HL-60/S4 (cell line): ENCODE results near the gene MZT2A.
"Not testable (repeated sequence)": the region's sequence is repeated elsewhere in the genome, so short reads cannot be mapped to it uniquely, and the experiment has no call there.

Source experiments
- in situ Hi-C: fragments of 300-500 bp; cut with MboI; formaldehyde crosslinking; loops from 2 replicates; pipeline ENCODE4 v1.14.3; 2022; ENCODE audit warnings: low sequenced_read_pairs

Gene MZT2A

DNA sequence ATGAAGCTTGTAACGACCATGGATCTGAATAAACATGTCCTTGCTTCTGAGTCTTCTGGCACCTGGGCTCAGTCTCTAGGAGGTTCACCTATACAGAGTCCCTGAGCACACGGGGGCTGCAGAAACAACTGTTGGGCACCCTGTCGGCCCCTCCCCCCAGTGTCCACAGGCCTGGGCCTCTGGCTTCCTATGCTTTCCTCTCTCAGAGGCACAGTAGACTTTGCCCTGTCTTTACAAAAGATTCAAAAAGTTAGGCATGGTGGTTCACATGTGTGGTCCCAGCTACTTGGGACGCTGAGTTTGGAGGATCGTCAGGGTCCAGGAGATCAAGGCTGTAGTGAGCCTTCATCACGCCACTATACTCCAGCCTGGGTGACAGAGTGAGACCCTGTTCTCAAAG is 29.3 kb upstream of the MZT2A start:
- in situ Hi-C loops = not testable (repeated sequence)

DNA sequence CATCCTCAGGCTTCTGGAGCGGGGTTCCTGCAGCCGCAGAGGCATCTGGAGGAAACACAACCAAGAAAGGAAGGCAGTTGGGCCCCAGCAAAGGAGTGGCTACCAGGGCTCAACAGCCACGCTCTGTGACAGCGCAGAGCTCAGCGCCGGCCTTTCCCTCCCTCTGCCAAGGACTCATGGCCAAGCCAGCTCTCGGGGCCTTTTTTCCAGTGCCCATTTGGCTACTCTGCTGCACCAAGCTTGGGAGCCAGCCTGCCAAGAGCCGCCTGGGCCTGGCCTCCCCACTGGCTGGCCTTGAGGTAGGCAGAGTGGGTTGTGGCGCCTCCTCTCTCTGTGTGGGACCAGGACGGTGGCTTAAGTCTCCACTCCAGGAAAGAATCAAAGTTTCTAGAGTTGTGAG is 28.3 kb upstream of the MZT2A start:
- in situ Hi-C loops = no loop called here

DNA sequence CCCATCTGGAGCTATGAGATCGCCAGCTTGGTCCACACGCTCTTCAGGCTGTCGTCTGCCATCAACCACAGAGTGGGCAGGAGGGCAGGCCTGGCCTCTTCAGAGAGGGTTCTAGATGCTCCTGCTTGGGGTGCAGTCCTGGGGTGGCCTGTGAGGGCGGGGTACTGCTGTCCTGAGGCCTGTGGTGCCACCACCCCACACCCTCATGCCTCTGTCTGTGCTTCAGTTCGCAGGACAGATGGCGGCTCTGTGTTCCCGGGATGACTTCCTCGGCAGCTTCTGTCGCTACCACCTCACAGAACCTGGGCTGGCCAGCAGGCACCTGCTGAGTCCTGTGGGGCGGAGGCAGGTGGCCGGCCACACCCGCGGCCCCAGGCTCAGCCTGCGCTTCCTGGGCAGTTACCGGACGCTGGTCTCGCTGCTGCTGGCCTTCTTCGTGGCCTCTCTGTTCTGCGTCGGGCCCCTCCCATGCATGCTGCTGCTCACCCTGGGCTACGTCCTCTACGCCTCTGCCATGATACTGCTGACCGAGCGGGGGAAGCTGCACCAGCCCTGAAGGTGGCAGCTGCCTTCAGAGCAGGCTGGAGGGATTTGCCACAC is 27.8 kb upstream of the MZT2A start:
- in situ Hi-C loops = not testable (repeated sequence)

DNA sequence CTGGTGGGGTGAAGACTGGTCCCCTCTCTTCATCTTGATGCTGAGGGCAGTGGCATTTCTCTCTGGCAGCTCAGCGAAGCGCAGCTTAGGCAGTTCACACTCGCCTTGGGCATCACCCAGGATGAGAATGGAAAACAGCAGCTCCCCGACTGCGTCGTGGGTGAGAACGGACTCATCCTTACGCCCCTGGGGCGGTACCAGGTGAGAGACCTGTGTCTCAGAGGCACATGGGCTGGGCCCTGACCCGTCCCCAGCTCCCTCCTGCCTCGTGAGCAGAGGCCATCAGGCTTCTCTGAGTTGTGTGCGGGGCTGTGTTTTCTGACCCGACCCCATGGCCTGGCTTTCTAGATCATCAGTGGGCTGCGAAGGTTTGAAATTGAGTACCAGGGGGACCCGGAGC is 27.3 kb upstream of the MZT2A start:
- in situ Hi-C loops = no loop called here

DNA sequence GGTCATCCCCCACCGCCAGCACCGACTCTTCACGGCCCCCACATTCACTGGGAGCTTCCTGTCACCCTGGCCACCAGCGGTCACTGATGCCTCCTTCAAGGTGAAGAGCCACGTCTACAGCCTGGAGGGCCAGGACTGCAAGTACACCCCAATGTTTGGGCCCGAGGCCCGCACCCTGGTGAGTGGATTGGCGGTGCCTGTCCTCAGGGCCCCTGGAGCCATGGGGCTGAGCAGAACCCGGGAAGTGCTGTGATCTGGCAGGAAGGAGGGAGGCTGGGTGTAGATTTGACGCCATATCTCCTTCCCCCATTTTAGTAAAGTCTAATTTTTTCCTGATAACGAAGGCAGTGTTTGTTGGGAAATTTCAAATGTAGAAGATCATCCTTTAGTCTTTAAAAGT is 26.3 kb upstream of the MZT2A start:
- in situ Hi-C loops = not testable (repeated sequence)

DNA sequence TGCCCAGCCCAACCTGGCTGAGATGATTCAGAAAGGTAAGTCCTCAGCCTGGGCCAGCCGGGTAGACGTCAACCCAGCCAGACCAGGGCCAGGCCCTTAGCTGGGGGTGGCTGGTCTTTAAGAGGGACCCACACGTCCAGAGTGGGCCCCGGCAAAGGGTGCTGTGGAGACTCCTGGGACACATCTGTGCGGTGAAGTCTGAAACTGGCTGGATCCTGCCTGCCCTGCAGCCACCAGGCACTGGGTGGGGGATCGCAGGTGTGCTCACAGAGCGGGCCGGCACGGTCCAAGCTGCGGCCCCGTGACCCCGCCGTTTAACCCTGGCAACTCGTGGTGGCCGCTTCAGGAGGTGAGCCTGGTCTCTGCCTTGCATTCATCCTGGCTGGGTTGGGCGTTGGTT is 25.7 kb upstream of the MZT2A start:
- in situ Hi-C loops = not testable (repeated sequence)

DNA sequence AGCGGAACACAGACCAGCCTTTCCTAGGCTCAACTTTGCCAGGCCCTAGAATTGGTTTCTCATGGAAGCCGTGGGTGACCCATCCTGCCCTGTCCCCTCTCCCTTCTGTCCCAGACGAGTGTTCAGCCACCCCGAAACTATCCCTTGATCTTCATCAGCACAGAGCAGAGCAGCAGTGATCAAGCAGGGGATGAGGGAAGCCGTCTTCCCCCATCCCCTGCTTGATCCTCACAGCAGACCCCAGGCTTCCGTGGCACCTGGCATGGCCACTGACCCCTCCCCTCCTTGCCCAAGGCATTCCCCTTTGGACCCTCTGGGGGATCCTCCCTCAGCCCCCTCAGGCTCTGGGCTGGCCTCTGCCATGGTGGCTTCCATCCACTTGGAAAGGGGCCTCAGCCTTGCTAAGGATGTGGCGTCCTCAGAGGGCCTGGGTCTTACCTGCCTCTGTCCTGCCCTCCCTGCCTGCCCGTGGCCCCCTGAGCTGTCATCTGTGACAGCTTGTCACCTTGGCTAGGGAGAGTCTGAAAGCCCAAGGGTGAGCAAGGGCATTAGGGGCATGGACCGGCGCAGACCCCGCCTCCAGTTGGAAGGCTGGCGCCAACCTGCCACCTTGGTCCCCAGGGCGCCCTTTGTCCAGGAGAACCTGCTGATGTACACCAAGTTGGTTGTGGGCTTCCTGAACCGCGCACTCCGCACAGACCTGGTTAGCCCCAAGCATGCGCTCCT is 25.1 kb upstream of the MZT2A start:
- in situ Hi-C loops = no loop called here

DNA sequence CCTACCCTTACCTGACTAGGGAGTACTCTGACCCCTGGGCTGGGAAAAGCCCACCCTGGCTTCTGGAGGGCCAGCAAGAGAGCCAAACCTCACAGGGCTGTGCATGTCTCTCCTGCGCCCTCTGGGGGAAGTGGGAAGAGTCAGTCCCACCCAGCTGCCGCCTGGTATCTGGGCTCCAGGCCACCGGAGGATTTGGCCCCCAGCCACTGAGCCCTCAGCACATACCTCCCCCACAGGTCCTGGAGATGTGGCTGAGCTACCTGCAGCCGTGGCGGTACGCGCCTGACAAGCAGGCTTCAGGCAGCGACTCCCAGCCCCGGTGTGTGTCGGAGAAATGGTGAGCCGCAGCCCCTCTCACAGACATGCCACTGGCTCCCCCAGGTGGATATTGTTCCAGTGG is 24.4 kb upstream of the MZT2A start:
- in situ Hi-C loops = not testable (repeated sequence)

DNA sequence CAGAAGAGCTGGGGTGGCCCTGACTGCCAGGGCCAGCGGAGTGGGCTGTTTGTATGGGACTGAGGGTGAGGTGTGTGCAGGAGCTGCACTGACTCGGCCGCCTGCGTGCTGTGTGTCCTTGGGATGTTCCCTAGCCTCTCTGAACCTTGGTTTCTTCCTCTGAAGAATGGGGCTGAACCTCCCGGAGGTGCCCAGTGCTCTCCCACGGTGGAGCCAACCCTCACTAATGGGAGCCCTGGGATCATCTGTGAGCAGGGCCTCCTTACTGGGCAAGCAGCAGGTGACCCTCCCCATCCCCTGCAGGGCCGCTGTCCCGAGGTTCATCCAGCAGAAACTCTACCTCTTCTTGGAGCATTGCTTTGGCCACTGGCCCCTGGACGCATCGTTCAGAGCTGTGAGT is 23.8 kb upstream of the MZT2A start:
- in situ Hi-C loops = no loop called here

DNA sequence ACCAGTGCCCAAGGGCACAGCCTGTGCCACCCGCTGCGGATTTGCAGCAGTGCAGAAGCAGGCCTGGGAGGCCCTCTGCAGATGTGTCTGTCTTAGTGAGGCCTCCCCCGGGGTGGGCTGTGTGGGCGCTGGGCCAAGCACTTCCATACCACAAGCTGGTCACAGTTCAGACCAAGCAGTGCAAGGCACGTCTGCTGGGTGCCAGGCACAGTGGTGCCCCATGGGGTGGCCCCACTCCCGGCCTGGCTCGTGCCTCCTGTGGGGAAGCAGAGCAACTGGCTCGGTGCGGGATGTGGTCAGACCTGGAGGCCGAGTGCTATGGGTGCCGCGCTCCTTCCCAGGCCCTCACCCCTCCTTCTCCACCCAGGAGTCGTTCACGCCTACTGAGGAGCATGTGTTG is 23.0 kb upstream of the MZT2A start:
- in situ Hi-C loops = not testable (repeated sequence)

DNA sequence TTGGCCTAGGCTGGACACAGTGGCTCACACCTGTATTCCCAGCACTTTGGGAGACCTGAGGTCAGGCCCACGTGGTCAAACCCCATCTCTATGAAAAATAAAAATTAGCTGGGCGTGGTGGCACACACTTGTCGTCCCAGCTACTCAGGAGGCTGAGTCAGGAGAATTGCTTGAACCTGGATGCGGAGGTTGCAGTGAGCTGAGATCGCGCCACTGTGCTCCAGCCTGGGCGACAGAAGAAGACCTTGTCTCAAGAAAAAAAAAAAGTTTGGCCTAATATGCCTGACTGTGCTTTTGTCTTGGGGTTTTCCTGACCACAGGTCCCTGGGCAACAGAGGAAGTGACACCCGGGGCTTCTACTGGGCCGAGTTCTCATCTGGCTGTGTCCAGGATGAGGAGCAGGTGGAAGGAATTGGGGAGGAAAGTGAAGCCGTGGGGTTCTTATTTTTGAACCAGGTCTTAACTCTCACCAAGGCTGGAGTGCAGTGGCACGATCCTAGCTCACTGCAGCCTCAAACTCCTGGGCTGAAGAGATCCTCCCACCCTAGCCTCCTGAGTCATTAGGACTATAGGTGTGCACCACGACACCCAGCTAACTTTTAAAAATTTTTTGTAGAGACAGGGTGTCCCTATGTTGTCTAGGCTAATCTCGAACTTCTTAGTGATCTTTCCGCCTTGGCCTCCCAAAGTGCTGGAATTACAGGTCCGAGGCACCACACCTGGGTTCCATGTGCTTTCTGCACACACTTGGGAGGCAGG is 22.4 kb upstream of the MZT2A start:
- in situ Hi-C loops = not testable (repeated sequence)

DNA sequence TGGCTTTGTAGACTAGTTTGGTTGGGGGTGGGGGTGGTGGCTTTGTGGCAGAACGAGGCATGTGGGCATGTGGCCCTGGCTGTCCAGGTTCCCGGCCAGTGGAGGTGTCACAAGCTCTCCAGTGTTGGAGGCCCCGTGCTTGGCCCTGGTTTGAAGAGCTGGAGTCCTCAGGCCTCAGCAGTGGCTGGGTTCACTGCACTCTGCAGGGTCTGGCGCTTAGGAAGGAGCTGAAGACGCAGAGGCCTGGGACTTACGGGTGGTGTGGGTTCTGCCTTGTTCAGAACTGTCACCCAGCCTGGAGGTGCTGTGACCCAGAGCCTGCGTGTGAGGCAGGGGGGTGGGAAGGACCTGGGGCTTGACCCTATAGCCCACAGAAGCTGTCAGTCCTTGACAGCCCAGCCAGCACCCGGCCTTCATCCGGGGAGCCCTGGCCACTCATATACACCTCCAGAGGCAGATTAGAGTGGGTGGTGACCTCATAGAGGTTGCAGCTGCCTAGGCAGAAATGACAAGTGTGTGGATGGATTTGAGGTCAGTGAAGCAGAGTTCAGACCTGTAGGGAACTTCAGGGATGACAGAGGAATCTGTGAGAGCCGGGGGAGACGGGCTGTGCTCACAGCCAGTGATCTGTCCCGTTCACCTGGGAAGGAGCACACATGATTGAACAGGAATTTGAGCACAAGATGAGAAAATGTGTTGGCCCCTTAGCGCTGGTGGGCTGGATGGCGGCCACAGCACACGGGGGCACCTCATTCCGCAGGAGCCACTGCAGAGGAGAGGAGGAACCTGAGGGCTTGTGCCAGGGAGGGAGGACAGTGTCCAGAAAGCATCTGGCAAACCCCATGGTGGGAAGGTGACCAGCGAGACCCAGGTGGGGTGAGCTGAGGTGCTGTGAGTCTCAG is 20.0 kb upstream of the MZT2A start:
- in situ Hi-C loops = not testable (repeated sequence)

DNA sequence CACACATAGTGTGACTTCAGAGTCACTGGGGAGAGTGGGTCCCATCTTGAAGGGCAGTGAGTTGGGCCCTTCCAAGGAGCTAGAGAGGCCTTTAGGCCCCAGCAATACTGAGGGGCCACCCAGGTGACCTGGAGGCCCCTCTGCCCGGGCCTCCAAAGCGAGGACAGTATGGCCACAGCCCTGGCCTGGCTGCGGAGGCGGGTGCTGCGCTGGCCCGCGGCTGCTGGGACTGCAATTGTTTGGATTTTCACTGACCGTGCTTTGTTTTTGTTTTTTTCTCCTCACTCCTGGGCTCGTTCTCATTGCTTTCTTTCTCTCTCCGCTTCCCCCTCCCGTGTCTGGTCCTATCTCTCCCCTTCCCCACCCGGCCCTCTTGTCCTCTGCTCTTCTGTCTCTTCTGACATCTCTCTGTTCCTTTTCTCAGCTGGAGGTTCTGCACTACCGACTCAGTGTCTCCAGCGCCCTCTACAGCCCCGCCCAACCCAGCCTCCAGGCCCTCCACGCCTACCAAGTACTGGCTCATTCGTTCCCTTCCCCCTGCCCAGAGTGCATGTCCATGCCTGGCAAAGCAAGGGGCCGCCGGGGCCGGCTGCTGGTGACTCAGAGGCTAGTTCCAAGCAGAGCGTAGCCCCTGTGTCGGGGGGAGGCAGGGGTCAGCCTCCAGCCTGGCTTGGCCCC is 19.2 kb upstream of the MZT2A start:
- in situ Hi-C loops = not testable (repeated sequence)

DNA sequence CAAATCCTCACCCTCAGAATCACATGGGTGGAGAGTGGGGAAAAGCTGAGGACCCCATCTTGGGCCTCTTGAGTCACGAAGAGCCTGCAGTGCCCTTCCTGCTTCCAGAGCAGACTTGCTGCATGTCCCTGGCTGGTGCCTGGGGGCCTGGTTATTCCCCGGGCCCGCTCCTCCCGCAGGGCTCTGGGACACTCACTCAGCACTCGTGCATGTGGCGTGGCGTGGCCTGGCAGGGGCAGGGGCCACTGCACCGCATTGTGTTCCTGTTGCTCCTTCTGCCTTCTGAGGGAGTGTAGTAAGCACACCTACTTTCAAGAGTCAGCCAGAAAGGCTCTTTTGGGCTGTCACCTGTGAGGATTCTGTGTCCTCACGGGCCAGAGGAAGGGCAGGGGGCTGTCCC is 17.4 kb upstream of the MZT2A start:
- in situ Hi-C loops = no loop called here

DNA sequence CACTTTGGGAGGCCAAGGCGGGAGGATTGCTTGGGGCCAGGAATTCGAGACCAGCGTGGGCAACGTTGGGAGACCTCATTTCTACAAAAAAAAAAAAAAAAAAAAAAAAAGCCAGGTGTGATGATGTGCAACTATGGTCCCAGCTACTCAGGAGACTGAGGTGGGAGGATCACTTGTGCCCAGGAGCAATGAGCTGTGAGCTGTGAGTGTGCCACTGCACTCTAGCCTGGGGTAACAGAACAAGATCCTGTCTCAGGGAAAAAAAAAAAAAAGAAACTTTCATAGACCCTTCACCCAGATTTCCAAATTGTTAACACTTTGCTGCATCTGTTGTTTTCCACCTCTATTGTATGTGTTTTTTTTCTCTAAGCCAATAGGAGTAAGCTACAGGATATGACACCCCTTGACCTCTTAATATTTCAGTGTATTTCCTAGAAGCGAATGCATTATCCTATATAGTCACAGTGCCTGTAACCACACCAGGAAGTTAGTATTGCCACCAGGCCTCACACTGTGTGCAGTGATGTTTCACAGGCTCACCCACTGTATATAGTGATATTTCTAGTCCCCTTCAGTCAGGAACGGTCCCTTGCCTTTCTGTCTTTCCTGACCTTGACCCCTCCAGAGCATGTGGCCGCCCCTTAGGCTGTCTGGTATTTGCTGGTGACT is 12.0 kb upstream of the MZT2A start:
- in situ Hi-C loops = not testable (repeated sequence)

DNA sequence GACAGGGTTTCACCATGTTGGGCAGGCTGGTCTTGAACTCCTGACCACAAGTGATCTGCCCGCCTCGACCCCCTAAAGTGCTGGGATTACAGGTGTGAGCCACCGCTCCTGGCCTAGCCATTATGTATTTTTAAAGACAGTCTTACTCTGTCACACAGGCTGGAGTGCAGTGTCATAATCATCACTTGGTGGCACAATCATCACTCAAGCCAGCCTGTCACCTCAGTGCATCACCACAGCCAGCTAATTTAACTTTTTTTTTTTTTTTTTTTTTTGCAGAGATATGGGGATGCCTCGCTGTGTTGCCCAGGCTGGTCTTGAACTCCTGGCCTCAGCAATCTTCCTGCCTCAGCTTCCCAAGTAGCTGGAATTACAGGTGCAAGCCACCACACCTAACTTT is 11.4 kb upstream of the MZT2A start:
- in situ Hi-C loops = not testable (repeated sequence)

DNA sequence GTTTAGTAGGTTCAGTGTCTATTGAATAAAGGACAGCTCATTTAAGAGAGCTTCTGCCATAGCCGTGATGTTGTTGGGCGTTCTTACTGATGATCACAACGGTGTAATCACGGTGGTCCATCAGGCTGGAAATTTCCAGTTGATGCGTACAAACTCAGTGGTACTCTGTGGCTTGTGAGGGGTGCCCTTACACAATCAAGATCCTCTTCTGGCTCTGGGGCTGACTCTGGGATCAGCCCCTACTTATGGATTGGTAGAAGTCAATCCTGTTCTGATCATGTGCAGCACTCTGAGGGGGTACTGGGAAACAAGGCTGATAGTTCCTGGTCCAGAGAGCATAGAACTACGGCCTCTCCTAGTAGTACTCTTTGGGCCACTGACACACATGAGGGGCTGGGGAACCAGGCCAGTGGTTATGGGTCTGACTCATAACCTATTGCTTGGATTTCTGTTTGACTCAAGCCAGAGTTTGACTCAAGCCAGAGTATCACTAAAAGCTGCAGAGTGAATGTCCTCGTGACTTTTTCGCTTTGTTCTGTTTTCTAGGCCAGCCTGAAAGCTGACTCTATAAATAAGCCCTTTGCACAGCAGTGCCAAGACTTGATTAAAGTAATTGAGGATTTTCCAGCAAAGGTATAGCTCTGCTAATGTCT is 6.2 kb upstream of the MZT2A start:
- in situ Hi-C loops = not testable (repeated sequence)

DNA sequence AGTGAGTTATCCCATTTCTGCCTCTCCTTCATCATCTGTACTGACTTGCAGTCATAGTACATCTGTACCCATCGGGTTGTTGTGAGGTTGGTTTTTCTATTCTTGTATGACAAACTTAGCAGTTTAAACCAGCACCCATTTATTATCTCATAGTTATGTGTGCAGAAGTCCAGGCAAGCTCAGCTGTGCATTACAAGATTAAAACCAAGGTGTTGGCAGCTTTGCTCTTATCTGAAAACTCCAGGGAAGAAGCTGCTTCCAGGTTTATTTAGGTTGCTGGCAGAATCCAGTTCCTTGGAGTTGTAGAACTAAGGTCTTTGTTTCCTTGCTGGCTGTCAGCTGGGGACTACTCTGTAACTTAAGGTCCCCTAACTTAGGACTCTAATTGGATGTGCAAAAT is 3.3 kb upstream of the MZT2A start:
- in situ Hi-C loops = not testable (repeated sequence)

DNA sequence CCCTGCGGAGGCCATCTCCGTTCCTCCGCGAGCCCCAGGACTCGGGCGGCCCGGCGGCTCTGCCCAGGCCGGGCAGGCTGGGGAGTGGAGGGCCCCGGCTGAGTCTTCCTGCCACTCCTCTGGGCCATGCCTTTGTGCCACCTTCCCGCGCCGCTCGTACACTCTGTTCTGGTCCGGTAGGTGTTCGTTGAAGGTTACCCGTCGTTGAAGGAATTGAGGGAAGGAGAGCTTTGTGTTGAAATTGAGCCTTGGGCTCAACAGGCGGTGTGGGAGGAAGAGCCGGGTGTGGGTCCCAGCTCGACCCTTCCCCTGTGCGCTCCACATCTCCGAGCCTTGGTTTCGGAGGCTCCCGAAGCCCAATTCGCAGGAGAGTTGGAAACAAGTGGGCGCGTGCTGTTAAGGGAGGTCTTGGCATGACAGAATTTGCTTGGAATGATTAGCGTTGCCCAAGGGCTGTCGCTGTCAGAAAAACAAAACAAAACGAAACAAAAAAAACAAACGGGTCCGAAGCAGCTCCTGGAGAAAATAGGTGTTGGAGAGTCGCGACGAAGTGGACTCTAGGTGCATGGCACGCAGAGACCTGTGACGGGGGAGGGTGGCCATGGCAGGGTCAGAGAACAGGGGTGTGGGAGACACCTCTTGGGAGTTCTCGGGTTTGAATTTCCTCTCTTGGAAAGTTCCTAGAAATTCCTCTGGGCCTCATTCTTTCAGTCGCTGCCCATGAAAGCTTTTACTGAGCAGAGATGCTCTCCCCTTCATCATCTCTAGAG is 1.2 kb upstream of the MZT2A start:
- in situ Hi-C loops = no loop called here
